ENCODE data around the gene RTP3.

DNA sequence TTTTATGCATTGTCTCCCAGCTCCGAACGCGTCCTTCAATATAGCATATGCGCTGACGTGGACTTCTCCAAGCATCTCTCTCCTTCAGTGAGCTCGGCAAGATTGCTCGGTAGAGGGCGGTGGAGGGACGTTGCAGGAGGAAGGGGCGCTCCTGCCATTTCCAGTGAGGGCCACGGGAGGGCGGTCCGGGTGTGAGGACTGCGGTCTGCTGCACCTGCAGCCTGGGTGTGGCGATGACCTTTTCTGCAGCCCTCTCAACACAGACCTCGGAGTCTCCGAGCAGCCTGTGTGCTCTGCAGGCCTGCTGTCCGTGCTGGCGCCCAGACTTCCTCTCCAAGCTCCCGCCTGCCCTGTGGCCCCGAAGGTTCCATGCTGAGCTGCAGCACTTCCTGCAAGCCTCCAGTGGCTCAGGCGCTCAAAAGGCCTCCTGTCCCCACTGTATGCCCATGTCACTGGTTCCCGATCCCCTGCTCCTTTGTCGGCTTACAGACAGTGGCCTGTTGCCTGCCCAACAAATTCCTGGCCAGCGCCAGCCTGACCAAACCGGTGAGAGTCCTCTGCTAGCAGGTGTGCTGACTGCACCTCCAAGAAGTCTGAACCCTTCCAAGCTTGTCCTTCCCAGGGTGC, 8.9 kb upstream of the RTP3 start:
- TF ChIP-seq POLR2A (IDR thresholded peaks at IDR 0.05) = no peak
- TF ChIP-seq, protein P1, sequence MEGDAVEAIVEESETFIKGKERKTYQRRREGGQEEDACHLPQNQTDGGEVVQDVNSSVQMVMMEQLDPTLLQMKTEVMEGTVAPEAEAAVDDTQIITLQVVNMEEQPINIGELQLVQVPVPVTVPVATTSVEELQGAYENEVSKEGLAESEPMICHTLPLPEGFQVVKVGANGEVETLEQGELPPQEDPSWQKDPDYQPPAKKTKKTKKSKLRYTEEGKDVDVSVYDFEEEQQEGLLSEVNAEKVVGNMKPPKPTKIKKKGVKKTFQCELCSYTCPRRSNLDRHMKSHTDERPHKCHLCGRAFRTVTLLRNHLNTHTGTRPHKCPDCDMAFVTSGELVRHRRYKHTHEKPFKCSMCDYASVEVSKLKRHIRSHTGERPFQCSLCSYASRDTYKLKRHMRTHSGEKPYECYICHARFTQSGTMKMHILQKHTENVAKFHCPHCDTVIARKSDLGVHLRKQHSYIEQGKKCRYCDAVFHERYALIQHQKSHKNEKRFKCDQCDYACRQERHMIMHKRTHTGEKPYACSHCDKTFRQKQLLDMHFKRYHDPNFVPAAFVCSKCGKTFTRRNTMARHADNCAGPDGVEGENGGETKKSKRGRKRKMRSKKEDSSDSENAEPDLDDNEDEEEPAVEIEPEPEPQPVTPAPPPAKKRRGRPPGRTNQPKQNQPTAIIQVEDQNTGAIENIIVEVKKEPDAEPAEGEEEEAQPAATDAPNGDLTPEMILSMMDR (IDR thresholded peaks at IDR 0.05) = peak; percentile 98 to 100 (median 100)

Data from body of pancreas (tissue), 4 donors.